ENCODE measurements around the gene PTPRC. TPM values are rescaled to one million over a fixed set of nuclear protein-coding genes. Genes with fewer than 3 reads are reported as not detected.

PTPRC gene
- total RNA-seq, 1 experiment from 2014 or later = not detected

- DNase-seq (ENCODE audit: low spot score) = no peak
- H3K27ac ChIP-seq (ENCODE audit: low read depth, low read length, poor library complexity, severe bottlenecking) = no peak overlapping the region
- H3K4me3 ChIP-seq (ENCODE audit: low read depth, low read length, poor library complexity, severe bottlenecking) = no peak overlapping the region
- BruUV-seq (replicated peaks) = no TSS peak
- intact Hi-C loops (cut with micrococcal nuclease; ENCODE audit: unreplicated experiment) = no loop called here
- ChIA-PET POLR2A (ENCODE audit: low non-redundant PET) (no interaction called here), CTCF (no interaction called here)
- H3K27me3 ChIP-seq (replicated peaks; ENCODE audit: insufficient read depth, low read depth, low read length, poor library complexity) = no peaks in the 10 kb centered on the region
- H3K4me1 ChIP-seq (ENCODE audit: insufficient read depth, low read length, poor library complexity, severe bottlenecking) = no peaks in the 10 kb centered on the region
- no peaks in the 10 kb centered on the region for H3K36me3 ChIP-seq (ENCODE audit: insufficient read depth, low read length, poor library complexity, severe bottlenecking)
- TF ChIP-seq CTCF (conservative IDR thresholded peaks at IDR 0.05; ENCODE audit: low read depth, low read length) (no peak), EZH2 (IDR thresholded peaks at IDR 0.05; ENCODE audit: borderline replicate concordance, low read depth, low read length, poor library complexity, severe bottlenecking) (no peak)
- no peaks in the 10 kb centered on the region for H3K9me3 ChIP-seq (ENCODE audit: low read depth, low read length, poor library complexity, severe bottlenecking)
Measured at GRCh38 chr1:198623752-198624647, 14.8 kb upstream of the PTPRC start.

DNA sequence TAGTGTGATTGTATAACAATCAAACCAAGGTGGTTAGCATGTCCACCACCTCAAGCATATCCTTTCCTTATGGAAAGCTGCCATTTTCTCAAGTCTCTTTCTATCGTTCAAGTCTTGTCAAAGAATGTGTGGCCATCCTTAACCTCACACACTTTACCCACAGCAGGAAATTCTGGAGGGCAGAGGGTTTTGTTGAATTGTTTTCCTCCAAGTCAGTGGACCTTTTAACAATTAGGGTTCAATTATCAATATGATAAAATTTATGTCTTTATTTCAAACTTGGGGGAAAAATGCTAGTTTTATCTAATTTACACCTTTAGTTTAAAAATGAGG, 14.2 kb upstream of the PTPRC start:
- no peak for DNase-seq (ENCODE audit: low spot score)
- no peak overlapping the region for H3K4me3 ChIP-seq (ENCODE audit: low read depth, low read length, poor library complexity, severe bottlenecking)
- CTCF ChIA-PET = no interaction called here
- H3K27ac ChIP-seq (ENCODE audit: low read depth, low read length, poor library complexity, severe bottlenecking) = no peak overlapping the region
- H3K9me3 ChIP-seq (ENCODE audit: low read depth, low read length, poor library complexity, severe bottlenecking) = no peaks in the 10 kb centered on the region
- no peaks in the 10 kb centered on the region for H3K36me3 ChIP-seq (ENCODE audit: insufficient read depth, low read length, poor library complexity, severe bottlenecking)
- intact Hi-C loops (cut with micrococcal nuclease; ENCODE audit: unreplicated experiment) = no loop called here
- POLR2A ChIA-PET (ENCODE audit: low non-redundant PET) = no interaction called here
- TF ChIP-seq EZH2 (IDR thresholded peaks at IDR 0.05; ENCODE audit: borderline replicate concordance, low read depth, low read length, poor library complexity, severe bottlenecking) = no peak
- no peak for TF ChIP-seq CTCF (conservative IDR thresholded peaks at IDR 0.05; ENCODE audit: low read depth, low read length)
- H3K4me1 ChIP-seq (ENCODE audit: insufficient read depth, low read length, poor library complexity, severe bottlenecking) = no peaks in the 10 kb centered on the region
- no TSS peak for BruUV-seq (replicated peaks)
- no peaks in the 10 kb centered on the region for H3K27me3 ChIP-seq (replicated peaks; ENCODE audit: insufficient read depth, low read depth, low read length, poor library complexity)

DNA sequence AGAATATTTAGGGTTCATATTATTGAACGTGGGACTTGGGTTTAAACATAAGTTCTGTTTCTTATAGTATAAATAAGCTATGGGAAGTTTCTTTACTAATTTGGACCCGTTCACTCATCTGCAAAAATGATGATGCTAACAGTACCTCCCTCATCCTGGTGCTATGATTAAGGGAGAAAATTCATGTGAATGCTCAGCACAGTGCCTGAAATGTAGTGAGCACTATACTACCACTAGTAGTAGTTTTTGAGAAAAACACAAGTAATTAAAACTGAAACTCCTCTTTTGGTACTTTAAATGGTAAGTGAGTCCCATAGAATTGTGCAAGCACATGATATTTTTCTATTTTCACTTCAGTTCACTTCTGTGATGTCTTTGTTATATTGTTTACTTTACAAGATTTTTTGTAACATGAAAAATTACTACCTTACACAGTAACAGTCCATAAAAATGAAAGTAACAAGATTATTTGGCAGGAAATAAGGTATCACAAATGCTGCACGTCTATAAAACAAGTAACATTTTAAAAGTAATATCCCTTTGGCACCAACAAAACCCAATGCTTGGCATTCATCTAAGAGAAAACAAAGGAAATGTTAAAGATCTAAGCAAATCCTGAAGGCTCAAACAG, 11.3 kb upstream of the PTPRC start:
- Histone ChIP-seq H3K27me3 (replicated peaks; ENCODE audit: insufficient read depth, low read depth, low read length, poor library complexity) (no peaks in the 10 kb centered on the region), H3K4me1 (ENCODE audit: insufficient read depth, low read length, poor library complexity, severe bottlenecking) (no peaks in the 10 kb centered on the region), H3K4me3 (ENCODE audit: low read depth, low read length, poor library complexity, severe bottlenecking) (no peak overlapping the region), H3K9me3 (ENCODE audit: low read depth, low read length, poor library complexity, severe bottlenecking) (no peaks in the 10 kb centered on the region), H3K27ac (ENCODE audit: low read depth, low read length, poor library complexity, severe bottlenecking) (no peak overlapping the region), H3K36me3 (ENCODE audit: insufficient read depth, low read length, poor library complexity, severe bottlenecking) (no peaks in the 10 kb centered on the region)
- TF ChIP-seq EZH2 (IDR thresholded peaks at IDR 0.05; ENCODE audit: borderline replicate concordance, low read depth, low read length, poor library complexity, severe bottlenecking) (no peak), CTCF (conservative IDR thresholded peaks at IDR 0.05; ENCODE audit: low read depth, low read length) (no peak)
- intact Hi-C loops (cut with micrococcal nuclease; ENCODE audit: unreplicated experiment) = no loop called here
- CTCF ChIA-PET = no interaction called here
- POLR2A ChIA-PET (ENCODE audit: low non-redundant PET) = no interaction called here
- no peak for DNase-seq (ENCODE audit: low spot score)
- BruUV-seq (replicated peaks) = no TSS peak

All from A673 (cell line).